Cardiac muscle cell (in vitro differentiated cells and primary cell): ENCODE results near the gene ZNF768. TPM values are rescaled to one million over a fixed set of nuclear protein-coding genes. Genes with fewer than 3 reads are reported as not detected.
A peak's percentile ranks its signal among the peaks of the same experiment; 100 is the strongest.

Source experiments
- DNase-seq, 2 donors: peaks; one replicate each; pipeline versions ENCODE4 v3.0.0 to v3.0.0-alpha.2; 2010 to 2017; ENCODE audit warnings: low read depth in 1 of 2, low spot score in 1 of 2
- H3K27ac ChIP-seq: fragments of 200-600 bp; sonication (generic); 2 replicates; pipeline ENCODE4 v1.5.1; 2016
- H3K27me3 ChIP-seq: fragments of 200-600 bp; sonication (generic); 2 replicates; pipeline ENCODE4 v1.6.0; 2016; ENCODE audit warnings: control low read depth
- H3K36me3 ChIP-seq: fragments of 200-600 bp; sonication (generic); 2 replicates; pipeline ENCODE4 v1.5.1; 2016; ENCODE audit warnings: control low read depth
- H3K4me1 ChIP-seq: fragments of 200-600 bp; sonication (generic); 2 replicates; pipeline ENCODE4 v1.8.1; 2017; ENCODE audit warnings: low read depth, mild to moderate bottlenecking, mixed run types
- H3K4me3 ChIP-seq: fragments of 200-600 bp; sonication (generic); 2 replicates; pipeline ENCODE4 v1.5.1; 2016; ENCODE audit warnings: mild to moderate bottlenecking
- H3K9me3 ChIP-seq: fragments of 200-600 bp; sonication (generic); 2 replicates; pipeline ENCODE4 v1.5.1; 2017; ENCODE audit warnings: low read depth, mild to moderate bottlenecking, control low read depth
- polyA plus RNA-seq: library from polyadenylated mRNA; unstranded; fragments of >200 nt; fragmentation: Nextera tagmentation; extraction: Ambion mirVana; gene quantifications from 2 replicates; pipeline ENCODE4 v1.2.1, GENCODE V29; 2016
- total RNA-seq: library from RNA; depleted of rRNA; stranded (reverse); fragments of >200 nt; gene quantifications from 2 replicates; pipeline ENCODE4 v1.2.3, GENCODE V29; 2016
- TF ChIP-seq, protein P1 (sequence below): IDR thresholded peaks from 2 replicates; pipeline ENCODE4 v1.5.1; 2012; ENCODE audit warnings: low read depth, mild to moderate bottlenecking, low read length

The ZNF768 gene
- total and polyA plus RNA-seq, 2 experiments from 2014 or later, result 19.4 to 79.1 TPM

DNA sequence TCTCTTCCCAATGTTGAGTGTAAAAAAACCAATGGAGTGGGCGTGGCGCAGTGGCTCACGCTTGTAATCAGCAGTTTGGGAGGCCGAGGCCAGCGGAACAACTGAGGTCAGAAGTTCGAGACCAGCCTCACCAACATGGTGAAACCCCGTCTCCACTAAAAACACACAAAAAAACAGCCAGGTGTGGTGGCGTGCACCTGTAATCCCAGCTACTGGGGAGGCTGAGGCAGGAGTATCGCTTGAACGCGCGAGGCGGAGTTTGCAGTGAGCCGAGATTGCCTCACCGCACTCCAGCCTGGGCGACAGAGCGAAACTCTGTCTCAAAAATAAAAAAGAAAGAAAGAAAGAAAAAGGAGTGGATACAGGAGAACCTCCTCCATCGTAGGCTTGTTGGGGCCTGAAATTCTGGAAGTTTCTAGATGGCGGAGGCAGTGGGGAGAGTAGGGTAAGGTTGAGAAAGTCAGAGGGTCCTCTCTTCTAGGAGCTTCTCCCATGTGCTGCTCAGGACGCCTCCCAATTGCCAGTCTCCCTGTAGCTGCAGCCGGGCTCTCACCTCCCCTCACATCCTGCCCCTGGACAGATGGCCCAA is 32.5 kb upstream of the ZNF768 start:
- no peaks in the 10 kb centered on the region for H3K27me3 ChIP-seq
- peaks cover 11% of the 10 kb centered on the region for H3K36me3 ChIP-seq
- H3K9me3 ChIP-seq, result no peaks in the 10 kb centered on the region
- H3K4me1 ChIP-seq, result peaks cover 10% of the 10 kb centered on the region
- TF ChIP-seq, protein P1, sequence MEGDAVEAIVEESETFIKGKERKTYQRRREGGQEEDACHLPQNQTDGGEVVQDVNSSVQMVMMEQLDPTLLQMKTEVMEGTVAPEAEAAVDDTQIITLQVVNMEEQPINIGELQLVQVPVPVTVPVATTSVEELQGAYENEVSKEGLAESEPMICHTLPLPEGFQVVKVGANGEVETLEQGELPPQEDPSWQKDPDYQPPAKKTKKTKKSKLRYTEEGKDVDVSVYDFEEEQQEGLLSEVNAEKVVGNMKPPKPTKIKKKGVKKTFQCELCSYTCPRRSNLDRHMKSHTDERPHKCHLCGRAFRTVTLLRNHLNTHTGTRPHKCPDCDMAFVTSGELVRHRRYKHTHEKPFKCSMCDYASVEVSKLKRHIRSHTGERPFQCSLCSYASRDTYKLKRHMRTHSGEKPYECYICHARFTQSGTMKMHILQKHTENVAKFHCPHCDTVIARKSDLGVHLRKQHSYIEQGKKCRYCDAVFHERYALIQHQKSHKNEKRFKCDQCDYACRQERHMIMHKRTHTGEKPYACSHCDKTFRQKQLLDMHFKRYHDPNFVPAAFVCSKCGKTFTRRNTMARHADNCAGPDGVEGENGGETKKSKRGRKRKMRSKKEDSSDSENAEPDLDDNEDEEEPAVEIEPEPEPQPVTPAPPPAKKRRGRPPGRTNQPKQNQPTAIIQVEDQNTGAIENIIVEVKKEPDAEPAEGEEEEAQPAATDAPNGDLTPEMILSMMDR, result no peak
- DNase-seq, result no peak
- H3K27ac ChIP-seq, result peak overlapping the region; percentile 94
- H3K4me3 ChIP-seq, result no peak overlapping the region

DNA sequence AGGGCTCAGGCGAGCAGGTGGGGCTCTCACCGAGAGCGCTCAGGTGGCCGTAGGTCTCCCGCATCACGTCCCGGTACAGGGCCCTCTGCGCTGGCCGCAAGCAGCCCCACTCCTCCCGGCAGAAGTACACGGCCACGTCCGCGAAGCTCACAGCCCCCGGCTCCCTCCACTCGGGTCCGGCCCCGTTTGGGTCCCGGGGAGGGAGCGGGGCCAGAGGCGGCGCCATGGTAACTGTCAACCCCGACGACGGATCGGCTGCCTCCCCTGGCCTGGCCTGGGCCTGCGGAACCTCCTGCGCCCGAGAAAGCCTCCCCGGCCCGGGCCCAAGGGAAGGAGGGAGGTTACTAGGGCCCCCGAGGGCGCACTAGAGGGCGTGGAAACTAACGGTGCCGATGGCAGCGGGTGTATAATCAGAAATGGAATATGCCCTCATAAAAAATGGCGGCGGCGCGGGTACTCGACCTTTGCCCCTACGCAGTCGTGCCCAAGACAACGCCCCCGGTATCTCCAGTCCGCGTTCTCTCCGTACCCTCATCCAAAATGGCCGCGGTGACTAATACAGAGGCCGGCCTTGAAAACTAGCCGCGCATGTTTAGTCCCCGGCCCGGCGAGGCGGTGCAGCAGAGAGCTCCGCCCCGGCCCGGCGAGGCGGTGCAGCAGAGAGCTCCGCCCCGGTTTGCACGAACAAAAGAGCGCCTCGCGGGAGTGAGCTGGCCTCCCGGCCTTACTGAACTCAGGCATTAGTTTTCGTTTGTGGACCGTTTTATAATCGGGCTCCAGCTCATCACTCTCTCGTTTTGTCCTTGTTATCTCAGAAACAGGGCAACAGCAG is 31.8 kb upstream of the ZNF768 start, which contains the start of gene ZNF764:
ZNF764 (minus strand) TSS at position 418 of the 832 bp plus-strand sequence; CDS start at position 226, 192 bp downstream.
- H3K4me3 ChIP-seq, result peak within 1 kb of the TSS; percentile 47
- no peaks in the 10 kb centered on the region for H3K27me3 ChIP-seq
- peak; percentile 96 to 99 for DNase-seq
- H3K9me3 ChIP-seq, result no peaks in the 10 kb centered on the region
- H3K36me3 ChIP-seq, result peaks cover 11% of the 10 kb centered on the region
- peaks cover 11% of the 10 kb centered on the region for H3K4me1 ChIP-seq
- H3K27ac ChIP-seq, result peak within 1 kb of the TSS; percentile 94
- TF ChIP-seq, protein P1, result no peak

DNA sequence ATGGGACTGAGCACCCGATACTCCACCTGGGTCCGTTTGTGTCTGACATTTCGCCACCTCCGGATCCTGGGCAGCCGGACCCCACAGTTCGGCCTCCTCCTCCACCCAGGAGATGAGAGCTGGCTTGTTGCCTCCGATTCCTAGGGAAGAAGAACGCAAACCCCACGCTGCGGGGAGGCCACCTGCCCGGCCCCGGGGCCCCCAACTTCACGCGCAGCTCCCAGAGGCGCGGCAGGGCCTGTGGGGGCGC is 31.3 kb upstream of the ZNF768 start:
- H3K27me3 ChIP-seq, result no peaks in the 10 kb centered on the region
- peak in 1 of 2 donors; percentile 8 for DNase-seq
- TF ChIP-seq, protein P1, result no peak
- H3K9me3 ChIP-seq, result no peaks in the 10 kb centered on the region
- peaks cover 11% of the 10 kb centered on the region for H3K36me3 ChIP-seq
- peaks cover 17% of the 10 kb centered on the region for H3K4me1 ChIP-seq
- peak overlapping the region; percentile 94 for H3K27ac ChIP-seq
- peak overlapping the region; percentile 47 for H3K4me3 ChIP-seq

DNA sequence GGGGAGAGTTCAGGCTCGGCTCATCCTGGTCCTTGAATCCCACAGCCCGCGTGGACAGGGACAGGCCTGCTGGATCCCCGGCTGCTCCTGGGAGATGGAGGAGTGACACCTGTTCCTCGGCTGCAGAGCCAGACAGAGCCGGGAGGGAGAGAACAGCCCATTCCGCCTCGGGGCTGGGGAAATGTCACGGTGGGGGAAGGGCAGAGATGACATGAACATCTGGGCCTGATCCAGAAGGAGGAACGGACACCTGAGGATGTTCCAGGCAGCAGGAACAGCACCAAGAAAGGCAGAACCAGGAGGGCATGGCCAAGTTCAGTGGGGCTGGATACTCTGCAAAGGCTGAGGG is 29.7 kb upstream of the ZNF768 start:
- peaks cover 11% of the 10 kb centered on the region for H3K36me3 ChIP-seq
- no peaks in the 10 kb centered on the region for H3K9me3 ChIP-seq
- DNase-seq, result no peak
- H3K27me3 ChIP-seq, result no peaks in the 10 kb centered on the region
- H3K4me3 ChIP-seq, result no peak overlapping the region
- TF ChIP-seq, protein P1, result no peak
- H3K27ac ChIP-seq, result no peak overlapping the region
- H3K4me1 ChIP-seq, result peaks cover 25% of the 10 kb centered on the region

DNA sequence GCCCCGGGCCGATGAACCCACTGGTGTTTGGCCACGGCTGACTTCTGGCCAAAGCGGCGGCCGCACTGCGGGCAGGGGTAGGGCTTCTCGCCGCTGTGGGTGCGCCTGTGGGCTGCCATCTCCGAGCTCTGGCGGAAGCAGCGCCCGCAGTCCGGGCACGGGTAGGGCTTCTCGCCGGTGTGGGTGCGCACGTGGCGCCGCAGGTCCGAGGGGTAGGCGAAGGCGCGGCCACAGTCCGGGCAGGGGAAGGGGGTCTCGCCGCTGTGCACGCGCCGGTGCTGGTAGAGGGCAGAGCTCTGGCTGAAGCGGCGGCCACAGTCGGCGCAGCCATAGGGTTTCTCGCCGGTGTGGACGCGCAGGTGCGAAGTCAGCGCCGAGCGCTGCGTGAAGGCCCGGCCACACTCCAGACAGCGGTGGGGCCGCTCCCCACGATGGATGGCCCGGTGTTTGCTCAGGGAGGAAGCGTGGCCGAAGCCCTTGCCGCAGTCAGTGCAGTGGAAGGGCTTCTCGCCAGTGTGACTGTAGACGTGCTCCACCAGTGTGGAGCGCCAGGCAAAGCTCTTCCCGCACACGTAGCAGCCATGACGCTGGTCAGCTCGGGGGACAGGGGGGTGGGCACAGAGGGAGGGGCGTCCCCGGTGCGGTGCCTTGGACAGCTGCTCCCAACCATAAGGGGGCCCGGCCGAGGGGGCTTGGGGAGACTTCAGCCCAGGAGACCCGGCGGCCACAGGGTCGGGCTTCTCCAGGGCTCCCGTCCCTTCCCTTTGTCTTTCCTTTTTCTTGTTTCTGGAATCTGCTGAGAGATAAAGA is 29.2 kb upstream of the ZNF768 start:
- Histone ChIP-seq H3K27ac (no peak overlapping the region), H3K27me3 (no peaks in the 10 kb centered on the region), H3K9me3 (no peaks in the 10 kb centered on the region), H3K4me3 (no peak overlapping the region), H3K36me3 (peaks cover 11% of the 10 kb centered on the region), H3K4me1 (peaks cover 25% of the 10 kb centered on the region)
- DNase-seq, result no peak
- TF ChIP-seq, protein P1, result no peak
